Activated T-cell treated with anti-CD3 and anti-CD28 coated beads for 24 hours (primary cell): ENCODE measurements around the gene HMX1.

Experiments used
- DNase-seq: peaks from one replicate; pipeline ENCODE4 v3.0.0-alpha.2; 2020; ENCODE audit warnings: low read depth

HMX1 gene

DNA sequence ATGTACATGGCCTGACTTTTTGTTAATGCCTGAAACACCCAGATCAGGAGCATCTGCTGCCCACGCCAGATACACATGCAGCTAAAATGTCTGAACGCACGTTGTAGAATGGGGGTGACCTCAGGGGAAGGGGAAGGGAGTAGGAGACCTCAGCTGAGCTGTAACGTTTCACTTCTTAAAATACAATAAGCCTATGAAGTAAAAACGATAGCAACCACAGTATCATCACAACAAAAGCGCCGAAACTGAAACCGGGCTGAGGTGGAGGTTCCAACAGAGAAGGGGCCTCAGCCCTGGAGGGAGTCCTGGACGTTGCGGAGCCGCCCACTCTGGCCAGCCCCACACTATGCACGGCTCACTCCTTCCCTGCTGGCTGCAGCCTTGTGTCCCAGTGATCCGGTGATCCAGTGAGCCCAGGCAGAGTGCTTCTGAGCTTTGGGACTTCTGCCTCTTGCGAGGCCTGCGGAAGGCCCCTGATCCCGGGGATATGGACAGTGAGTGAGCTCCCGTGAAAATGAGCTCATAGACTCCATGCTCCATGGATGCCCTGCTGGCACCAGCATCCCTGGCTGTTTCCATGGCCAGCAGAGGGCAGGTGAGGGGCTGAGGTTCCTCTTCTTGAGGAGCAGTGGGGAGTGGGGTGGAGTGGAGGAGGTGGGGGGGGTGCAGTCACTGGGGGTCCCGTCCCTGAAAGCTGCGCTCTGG is 52.0 kb downstream of the HMX1 start:
- DNase-seq: no peak

DNA sequence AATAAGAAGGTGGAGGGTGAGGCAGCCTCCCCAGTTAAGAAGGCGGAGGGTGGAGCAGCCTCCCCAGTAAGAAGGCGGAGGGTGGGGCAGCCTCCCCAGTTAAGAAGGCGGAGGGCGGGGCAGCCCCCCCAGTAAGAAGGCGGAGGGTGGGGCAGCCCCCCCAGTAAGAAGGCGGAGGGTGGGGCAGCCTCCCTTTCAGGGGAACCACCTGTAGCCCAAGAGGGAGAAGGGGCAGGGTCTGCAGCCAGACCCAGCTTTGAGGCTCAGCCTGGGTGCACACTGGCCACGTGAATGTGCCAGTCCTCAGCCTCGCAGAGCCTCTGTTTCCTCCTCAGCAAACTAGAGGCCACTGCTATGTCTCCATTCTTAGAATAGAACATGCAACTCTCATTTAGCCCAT is 52.6 kb downstream of the HMX1 start:
- DNase-seq: no peak

- DNase-seq: no peak
These were observed 53.4 kb downstream of the HMX1 start for GRCh38 chr4:8818063-8818881.

DNA sequence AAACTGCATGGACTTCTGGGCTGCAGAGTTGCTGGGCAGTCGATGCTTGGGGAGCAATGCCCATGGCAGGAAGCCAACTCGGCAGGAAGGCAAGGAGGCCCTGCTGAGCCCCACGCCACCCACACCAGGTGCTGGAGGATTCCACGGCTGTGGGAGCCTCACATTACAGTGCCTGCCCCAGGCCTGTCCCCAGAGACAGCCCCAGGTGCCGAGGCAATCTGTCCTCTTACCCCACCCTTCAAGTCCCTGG is 53.9 kb downstream of the HMX1 start:
- DNase-seq: no peak

GRCh38 chr4:8817096-8817812 is 54.4 kb downstream of the HMX1 start:
- DNase-seq: no peak
